ENCODE data around the gene METTL22.

Gene METTL22

DNA sequence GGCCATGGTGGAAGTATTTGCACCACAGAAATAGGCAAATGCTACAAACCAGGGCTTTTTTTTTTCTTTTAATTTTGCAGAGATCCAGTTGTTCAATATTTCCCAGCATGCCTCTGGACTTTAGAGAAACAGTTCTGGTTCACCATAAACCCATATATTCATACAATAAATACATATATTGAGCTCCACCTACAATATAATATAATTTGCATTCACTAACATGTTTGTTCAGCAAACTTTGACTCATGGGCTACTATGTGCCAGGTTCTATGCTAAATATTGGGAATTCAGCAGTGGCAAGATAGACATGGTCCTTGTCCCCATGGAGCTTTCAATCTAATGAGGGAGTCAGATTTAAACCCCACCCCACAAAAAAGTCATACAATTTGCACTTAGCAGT is 34.4 kb upstream of the METTL22 start:
- ATAC-seq (no peak), DNase-seq (no peak)
- H3K36me3 Mint-ChIP-seq (ENCODE audit: low read depth): no peaks in the 10 kb centered on the region
- H3K9me3 Mint-ChIP-seq: no peaks in the 10 kb centered on the region
- H3K27ac Mint-ChIP-seq: no peak overlapping the region
- peaks cover 32% of the 10 kb centered on the region for H3K27me3 Mint-ChIP-seq
- peaks cover under 1% of the 10 kb centered on the region for H3K4me1 Mint-ChIP-seq
- H3K4me3 Mint-ChIP-seq: no peak overlapping the region

DNA sequence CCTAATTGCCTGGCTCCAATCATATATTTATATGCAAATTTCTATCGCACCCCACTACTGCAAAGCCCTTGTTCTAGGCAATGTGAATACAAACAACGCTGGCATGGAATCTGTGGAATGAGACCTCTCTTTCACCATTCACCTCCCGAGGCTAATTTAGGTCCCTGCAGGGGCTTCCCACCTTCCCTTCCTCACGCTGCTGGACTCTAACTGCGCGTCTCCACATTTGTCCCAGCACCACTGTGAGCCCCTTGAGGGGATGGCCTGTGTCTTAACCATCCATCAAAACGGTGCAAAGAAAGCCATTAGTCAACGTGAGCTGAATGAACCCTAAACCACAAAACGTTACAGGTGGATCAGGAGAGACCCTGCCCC is 32.8 kb upstream of the METTL22 start:
- no peak for DNase-seq
- H3K27ac Mint-ChIP-seq: no peak overlapping the region
- no peak overlapping the region for H3K4me3 Mint-ChIP-seq
- ATAC-seq: no peak
- H3K9me3 Mint-ChIP-seq: no peaks in the 10 kb centered on the region
- no peaks in the 10 kb centered on the region for H3K36me3 Mint-ChIP-seq (ENCODE audit: low read depth)
- H3K4me1 Mint-ChIP-seq: no peaks in the 10 kb centered on the region
- H3K27me3 Mint-ChIP-seq: peaks cover 29% of the 10 kb centered on the region

DNA sequence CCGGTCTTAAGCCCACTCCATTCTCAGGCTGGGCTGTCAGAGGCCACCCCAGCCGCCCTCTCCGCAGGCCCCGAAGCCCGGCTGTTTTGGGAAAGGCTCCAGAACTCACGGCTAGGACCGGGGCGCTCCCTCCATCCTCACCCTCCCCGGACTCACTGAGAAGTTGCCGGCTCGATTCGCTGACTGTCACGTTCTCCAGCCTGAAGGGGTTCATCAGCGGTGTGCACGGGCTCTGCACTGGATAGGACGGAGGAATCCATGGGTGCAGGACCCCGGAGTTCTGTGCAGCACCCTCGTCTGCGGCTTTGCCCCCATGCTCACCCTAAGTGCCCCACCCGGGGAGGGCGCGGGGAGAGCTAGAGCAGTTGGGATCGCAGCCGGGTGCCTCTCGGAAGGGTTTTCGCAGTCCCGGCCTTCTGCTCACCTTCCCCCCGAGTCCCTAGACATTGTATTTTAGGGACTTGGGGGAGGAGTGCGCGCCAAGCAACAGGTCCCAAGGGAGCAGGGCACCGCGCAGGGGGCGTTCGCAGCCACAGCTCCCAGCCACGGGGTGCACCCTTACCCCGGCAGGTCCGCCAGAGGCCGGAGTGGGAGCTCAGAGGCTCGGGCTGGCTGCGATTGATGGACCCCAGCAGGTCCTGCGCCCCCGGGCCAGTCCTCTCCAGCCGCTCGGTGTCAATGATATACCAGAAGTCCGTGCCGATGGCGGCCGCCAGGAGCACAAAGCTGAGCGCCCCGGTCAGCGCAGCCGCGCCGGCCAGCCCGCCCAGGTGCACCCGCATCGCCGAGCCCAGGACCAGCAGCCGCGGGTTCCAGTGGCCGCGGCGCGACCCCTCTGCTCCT is 32.2 kb upstream of the METTL22 start:
- no peak overlapping the region for H3K4me3 Mint-ChIP-seq
- DNase-seq (no peak), ATAC-seq (no peak)
- H3K4me1 Mint-ChIP-seq: no peaks in the 10 kb centered on the region
- H3K27ac Mint-ChIP-seq: no peak overlapping the region
- H3K36me3 Mint-ChIP-seq (ENCODE audit: low read depth): no peaks in the 10 kb centered on the region
- peaks cover 29% of the 10 kb centered on the region for H3K27me3 Mint-ChIP-seq
- no peaks in the 10 kb centered on the region for H3K9me3 Mint-ChIP-seq

DNA sequence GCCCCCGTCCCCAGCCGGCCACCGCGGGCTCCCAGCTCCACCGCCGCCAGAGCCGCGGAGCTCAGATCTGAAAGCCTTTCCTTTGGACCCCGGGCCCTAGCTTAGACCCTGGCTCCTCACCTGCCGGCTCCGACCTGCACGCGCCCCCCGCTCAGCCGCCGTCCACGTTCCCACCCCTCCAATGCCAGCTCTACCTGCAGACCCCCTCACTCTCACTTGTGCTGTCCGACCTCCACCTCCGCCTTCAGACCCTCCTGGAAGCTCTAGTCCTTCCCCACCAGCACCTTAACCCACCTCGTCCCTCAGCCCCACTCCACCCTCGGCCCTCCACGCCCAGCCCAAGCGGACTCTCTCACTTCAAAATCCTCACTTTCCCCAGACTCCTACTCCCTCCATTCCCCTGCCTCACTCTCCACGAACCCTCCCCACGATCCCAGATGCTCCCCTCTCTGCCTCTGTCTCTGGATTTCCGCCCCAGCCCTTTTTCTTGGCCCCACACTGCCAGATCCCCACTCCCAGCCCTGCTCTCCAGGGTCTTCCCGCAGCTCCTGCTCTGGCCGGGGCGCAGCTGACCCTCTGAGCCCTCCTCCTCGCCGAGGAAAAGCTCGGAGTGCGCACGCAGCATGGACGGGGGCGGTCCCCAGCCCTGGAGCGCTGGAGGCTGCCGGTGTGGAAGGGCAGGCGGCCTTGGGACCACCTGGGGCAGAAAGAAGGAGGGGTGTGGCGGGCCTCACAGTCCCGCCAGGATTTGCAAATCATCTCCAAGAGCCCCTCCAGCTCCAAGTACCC is 31.4 kb upstream of the METTL22 start, which contains the start of gene TMEM114:
Gene TMEM114 (minus strand): TSS at position 612 of the 789 bp plus-strand sequence. CDS start 673 bp downstream, outside the sequence.
- no peaks in the 10 kb centered on the region for H3K9me3 Mint-ChIP-seq
- no peaks in the 10 kb centered on the region for H3K36me3 Mint-ChIP-seq (ENCODE audit: low read depth)
- peaks cover 31% of the 10 kb centered on the region for H3K27me3 Mint-ChIP-seq
- no peak within 1 kb of the TSS for H3K4me3 Mint-ChIP-seq
- no peaks in the 10 kb centered on the region for H3K4me1 Mint-ChIP-seq
- no peak within 1 kb of the TSS for H3K27ac Mint-ChIP-seq
- DNase-seq (no peak), ATAC-seq (no peak)

DNA sequence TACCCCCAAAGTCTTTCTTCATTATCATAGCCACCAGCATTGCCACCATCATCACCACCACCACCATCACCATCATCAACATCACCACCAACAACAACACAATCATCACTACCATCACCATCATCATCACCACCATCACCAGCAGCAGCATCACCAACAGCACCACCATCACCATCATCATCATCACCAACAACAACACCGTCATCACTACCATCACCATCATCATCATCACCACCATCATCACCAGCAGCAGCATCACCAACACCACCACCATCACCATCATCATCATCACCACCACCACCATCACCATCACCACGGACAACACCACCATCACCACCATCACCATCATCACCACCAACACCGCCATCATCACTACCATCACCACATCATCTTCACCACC is 30.7 kb upstream of the METTL22 start:
- no peaks in the 10 kb centered on the region for H3K4me1 Mint-ChIP-seq
- no peak overlapping the region for H3K4me3 Mint-ChIP-seq
- DNase-seq (no peak), ATAC-seq (no peak)
- no peak overlapping the region for H3K27ac Mint-ChIP-seq
- peaks cover under 1% of the 10 kb centered on the region for H3K9me3 Mint-ChIP-seq
- H3K36me3 Mint-ChIP-seq (ENCODE audit: low read depth): no peaks in the 10 kb centered on the region
- H3K27me3 Mint-ChIP-seq: peaks cover 27% of the 10 kb centered on the region

DNA sequence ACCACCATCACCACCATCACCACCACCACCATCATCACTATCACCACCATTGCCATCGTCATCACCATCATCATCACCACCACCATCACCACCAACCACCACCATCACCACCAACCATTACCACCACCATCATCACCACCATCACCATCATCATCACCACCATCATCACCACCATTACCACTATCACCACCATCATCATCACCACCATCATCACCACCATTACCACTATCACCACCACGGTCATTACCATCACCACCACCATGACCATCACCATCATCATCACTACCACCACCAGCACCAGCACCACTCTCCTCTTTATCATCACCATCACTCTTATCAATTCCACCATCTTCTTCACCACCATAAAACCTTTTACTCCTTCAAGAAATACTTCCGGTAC is 30.0 kb upstream of the METTL22 start:
- Mint-ChIP-seq H3K4me3 (no peak overlapping the region), H3K9me3 (peaks cover 5% of the 10 kb centered on the region), H3K4me1 (no peaks in the 10 kb centered on the region), H3K27me3 (peaks cover 27% of the 10 kb centered on the region), H3K27ac (no peak overlapping the region), H3K36me3 (ENCODE audit: low read depth) (no peaks in the 10 kb centered on the region)
- DNase-seq (no peak), ATAC-seq (no peak)

DNA sequence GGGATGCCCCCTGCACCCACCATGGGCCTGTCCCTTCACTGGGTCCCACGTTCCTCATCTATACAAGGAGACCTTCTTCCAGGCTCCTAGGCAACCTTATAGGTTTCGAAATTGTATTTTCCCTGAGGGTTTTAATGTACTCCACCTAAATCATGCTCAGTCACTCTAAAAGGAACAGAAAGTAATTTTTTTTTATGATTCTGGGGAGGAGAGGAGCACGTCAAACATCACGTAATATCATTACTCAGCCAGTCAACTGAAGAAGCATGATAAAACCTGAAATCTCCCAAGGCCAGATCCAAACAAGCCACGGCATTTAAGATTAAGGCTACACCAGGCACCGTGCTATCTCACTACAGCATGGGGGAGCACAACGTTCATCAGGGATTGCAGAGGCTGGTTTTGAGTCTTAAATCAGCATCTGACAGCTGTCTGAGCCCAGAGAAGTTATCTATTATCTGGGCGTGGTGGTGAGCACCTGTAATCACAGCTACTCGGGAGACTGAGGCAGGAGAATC is 27.3 kb upstream of the METTL22 start:
- peaks cover 8% of the 10 kb centered on the region for H3K27me3 Mint-ChIP-seq
- ATAC-seq (no peak), DNase-seq (no peak)
- H3K4me1 Mint-ChIP-seq: no peaks in the 10 kb centered on the region
- peaks cover 5% of the 10 kb centered on the region for H3K9me3 Mint-ChIP-seq
- no peak overlapping the region for H3K4me3 Mint-ChIP-seq
- no peaks in the 10 kb centered on the region for H3K36me3 Mint-ChIP-seq (ENCODE audit: low read depth)
- H3K27ac Mint-ChIP-seq: no peak overlapping the region

DNA sequence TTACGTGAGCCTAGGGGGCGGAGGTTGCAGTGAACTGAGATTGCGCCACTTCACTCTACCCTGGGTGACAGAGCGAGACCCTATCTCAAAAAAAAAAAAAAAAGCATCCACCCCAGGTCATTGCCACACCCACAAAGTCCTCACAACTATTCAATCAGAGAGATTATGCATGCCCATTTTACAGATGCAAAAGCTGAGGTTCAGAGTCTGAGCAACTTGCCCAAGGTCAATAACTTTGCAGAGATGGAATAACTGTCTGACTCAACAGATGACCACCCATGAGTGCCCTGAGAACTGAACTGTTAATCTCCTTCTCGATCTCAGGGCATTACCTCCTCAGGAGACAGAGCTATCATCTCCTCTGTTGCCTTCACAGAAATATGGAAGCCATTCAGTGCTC is 25.7 kb upstream of the METTL22 start:
- no peaks in the 10 kb centered on the region for H3K36me3 Mint-ChIP-seq (ENCODE audit: low read depth)
- no peak for ATAC-seq
- H3K4me3 Mint-ChIP-seq: no peak overlapping the region
- peaks cover 5% of the 10 kb centered on the region for H3K9me3 Mint-ChIP-seq
- no peak for DNase-seq
- no peak overlapping the region for H3K27ac Mint-ChIP-seq
- H3K4me1 Mint-ChIP-seq: no peaks in the 10 kb centered on the region
- H3K27me3 Mint-ChIP-seq: peaks cover 2% of the 10 kb centered on the region

DNA sequence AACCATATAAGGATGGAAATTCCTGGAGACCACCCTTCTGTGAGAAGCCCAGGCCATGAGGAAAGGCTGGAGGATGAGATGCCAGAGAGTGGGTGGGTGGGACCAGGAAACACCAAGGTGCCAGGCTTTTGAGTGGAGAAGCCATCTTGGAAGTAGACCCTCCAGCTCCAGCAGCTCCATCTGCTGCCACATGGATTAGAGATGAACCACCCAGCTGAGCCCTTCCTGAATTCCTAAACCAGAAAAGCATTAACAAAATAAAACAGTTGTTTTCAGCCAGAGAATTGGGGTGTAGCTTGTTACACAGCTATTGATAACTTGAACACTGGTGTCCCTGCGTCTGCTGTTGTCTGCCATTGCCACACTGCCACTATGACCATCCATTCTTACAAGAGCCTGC is 24.9 kb upstream of the METTL22 start:
- Mint-ChIP-seq H3K27me3 (peaks cover 2% of the 10 kb centered on the region), H3K36me3 (ENCODE audit: low read depth) (no peaks in the 10 kb centered on the region), H3K4me3 (no peak overlapping the region), H3K4me1 (no peaks in the 10 kb centered on the region), H3K9me3 (peaks cover 5% of the 10 kb centered on the region), H3K27ac (no peak overlapping the region)
- DNase-seq (no peak), ATAC-seq (no peak)

DNA sequence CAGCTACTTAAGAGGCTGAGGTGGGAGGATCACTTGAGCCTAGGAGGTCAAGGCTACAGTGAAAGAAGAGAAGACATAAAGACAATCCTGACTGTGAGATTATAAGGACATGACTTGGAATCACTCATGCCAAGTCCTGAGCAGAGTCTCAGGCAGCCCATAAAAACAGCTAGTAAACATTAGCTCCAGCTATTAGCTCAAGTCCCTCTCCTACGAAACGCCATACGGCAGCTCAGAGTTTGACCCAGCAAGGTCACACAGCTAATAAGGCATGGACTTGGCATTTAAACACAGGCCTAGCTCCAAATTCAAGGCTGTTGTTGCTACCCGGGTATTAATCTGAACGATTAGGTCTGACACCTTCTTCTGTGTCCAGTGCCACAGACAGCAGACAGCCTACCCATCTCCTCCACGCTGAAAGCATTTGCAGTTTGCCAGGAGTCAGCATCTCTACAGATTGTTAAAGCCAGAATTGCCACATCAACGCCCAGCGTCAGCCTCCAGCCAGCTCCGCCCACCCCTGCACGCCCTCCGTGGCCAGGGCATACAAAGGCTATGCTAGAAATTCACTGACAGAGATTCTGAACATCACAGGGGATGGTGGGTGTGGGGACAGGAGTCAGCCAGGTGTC is 21.2 kb upstream of the METTL22 start:
- Mint-ChIP-seq H3K4me1 (no peaks in the 10 kb centered on the region), H3K36me3 (ENCODE audit: low read depth) (no peaks in the 10 kb centered on the region), H3K27ac (no peak overlapping the region), H3K4me3 (no peak overlapping the region), H3K9me3 (peaks cover 5% of the 10 kb centered on the region), H3K27me3 (peaks cover 3% of the 10 kb centered on the region)
- DNase-seq (no peak), ATAC-seq (no peak)

DNA sequence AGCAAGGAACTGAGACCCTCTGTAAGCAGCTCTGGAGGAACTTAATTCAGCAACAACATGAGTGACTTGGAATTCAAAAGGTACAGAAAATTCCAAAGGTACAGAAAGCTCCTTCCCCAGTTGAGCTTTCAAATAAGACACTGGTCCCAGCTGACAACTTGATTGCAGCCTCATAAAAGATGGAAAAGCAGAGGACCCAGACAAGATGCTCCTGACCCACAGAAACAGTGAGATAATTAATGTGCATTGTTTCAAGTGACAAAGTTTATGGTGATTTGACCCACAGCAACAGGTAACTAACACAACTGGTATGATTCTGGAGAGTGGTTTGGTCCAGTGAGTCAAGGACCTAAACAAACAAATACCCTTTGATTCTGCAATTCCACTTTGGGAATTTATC is 15.9 kb upstream of the METTL22 start:
- H3K27ac Mint-ChIP-seq: no peak overlapping the region
- ATAC-seq (no peak), DNase-seq (no peak)
- H3K27me3 Mint-ChIP-seq: peaks cover 5% of the 10 kb centered on the region
- no peaks in the 10 kb centered on the region for H3K4me1 Mint-ChIP-seq
- H3K9me3 Mint-ChIP-seq: no peaks in the 10 kb centered on the region
- no peaks in the 10 kb centered on the region for H3K36me3 Mint-ChIP-seq (ENCODE audit: low read depth)
- no peak overlapping the region for H3K4me3 Mint-ChIP-seq

DNA sequence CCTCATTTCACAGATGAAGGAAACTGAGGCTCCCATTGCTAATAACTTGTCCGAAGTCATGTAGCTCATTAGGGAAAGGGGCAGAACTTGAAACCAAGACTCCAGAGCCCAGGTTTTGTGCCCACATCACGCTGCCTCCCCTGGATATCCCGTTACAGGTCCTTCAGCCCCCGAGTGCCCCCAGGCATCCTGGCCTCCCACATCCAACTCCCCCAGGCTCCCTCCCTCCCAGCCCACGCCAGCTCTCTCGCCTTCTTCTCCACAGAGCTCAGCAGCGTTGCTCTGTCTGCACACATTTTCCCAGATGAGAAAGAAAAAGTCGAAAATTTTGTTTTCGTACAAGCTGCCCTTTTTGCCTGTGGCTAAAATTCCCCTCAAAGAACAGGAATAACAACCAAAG is 14.3 kb upstream of the METTL22 start:
- H3K4me3 Mint-ChIP-seq: no peak overlapping the region
- DNase-seq: no peak
- no peak for ATAC-seq
- no peaks in the 10 kb centered on the region for H3K36me3 Mint-ChIP-seq (ENCODE audit: low read depth)
- H3K9me3 Mint-ChIP-seq: no peaks in the 10 kb centered on the region
- peaks cover 3% of the 10 kb centered on the region for H3K27me3 Mint-ChIP-seq
- no peak overlapping the region for H3K27ac Mint-ChIP-seq
- H3K4me1 Mint-ChIP-seq: no peaks in the 10 kb centered on the region

DNA sequence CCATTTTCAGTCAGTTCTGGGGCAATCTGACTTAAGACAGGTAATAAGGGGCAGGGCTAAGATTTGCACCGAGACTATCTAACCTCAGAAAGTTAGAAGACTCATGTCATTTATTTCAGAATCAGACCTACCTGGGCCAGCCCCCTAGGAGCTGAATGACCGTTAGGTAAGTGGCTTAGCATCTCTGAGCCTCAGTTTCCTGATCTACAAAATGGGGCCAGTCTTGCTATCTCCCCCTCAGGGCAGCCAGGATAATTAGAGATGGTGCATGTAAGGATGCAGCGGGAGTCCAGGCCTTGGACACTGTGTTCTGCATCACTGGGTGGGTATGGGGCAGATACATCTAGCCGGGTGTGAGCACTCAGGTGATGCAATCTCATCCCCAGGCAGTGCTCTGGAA is 10.4 kb upstream of the METTL22 start:
- no peak overlapping the region for H3K27ac Mint-ChIP-seq
- no peaks in the 10 kb centered on the region for H3K36me3 Mint-ChIP-seq (ENCODE audit: low read depth)
- H3K4me3 Mint-ChIP-seq: no peak overlapping the region
- peaks cover 10% of the 10 kb centered on the region for H3K27me3 Mint-ChIP-seq
- H3K9me3 Mint-ChIP-seq: no peaks in the 10 kb centered on the region
- DNase-seq (no peak), ATAC-seq (no peak)
- H3K4me1 Mint-ChIP-seq: no peaks in the 10 kb centered on the region

DNA sequence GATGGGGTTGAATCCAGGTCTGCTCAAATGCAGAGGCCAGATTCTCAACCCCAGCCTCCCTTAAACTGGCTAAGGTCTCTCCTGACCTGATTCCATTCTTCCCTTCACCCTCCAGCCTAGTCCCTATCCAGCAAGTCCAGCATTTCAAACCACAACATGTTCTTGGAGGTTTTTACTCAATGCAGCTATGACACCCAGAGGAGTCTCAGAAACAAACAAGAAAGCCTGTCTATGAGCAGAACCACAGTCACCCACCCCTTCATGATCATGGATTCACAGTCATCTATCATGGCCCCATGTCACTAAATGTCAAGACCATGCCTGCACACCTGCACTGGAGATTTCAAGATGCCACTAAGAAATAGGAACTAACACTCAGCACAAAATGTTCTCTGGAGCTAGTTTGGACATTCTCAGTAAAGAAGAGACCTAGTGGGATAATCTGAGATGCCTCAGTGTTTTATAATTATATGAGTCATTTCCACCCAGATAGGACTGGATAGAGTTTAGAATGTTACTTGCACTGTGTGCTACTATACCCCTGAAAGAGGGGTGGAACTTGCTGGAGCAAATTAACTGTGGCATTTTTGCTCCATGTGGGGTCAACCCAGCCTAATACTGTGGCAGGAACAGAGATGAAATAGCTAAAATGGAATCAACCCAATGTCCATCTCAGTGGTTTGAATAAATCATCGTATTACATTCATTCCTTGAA is 9.5 kb upstream of the METTL22 start:
- no peaks in the 10 kb centered on the region for H3K9me3 Mint-ChIP-seq
- no peak for ATAC-seq
- no peaks in the 10 kb centered on the region for H3K36me3 Mint-ChIP-seq (ENCODE audit: low read depth)
- H3K4me1 Mint-ChIP-seq: no peaks in the 10 kb centered on the region
- no peak overlapping the region for H3K27ac Mint-ChIP-seq
- H3K27me3 Mint-ChIP-seq: peaks cover 12% of the 10 kb centered on the region
- no peak for DNase-seq
- no peak overlapping the region for H3K4me3 Mint-ChIP-seq
